Measurements from ENCODE around the gene EFCC1.

DNA sequence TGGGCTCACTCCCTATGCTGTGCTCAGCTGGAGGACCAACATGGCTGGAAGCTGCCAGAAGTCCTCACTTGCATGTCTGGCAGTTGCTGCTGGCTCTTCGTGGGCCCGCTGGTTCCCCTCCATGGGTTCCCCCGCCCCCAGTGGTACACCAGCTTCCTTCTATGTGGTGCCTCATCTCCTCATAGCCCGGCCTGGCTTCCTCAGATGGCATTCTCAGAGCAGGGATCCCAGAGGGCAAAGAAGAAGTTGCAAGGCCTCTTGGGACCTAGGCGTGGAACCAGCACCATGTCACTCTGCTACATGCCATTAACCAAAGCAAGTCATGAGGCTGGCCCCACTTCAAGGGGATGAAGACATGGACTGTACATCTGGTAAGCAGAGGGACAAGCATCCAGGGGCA, 4.4 kb upstream of the EFCC1 start:
- no peak for TF ChIP-seq POLR2A (IDR thresholded peaks at IDR 0.05; ENCODE audit: insufficient read depth in 1 of 2, low read depth in 2 of 2, low read length in 2 of 2)
- no peak for TF ChIP-seq U2AF1 (optimal IDR thresholded peaks at IDR 0.05; ENCODE audit: low read depth, low read length)
- no peak for TF ChIP-seq ZMAT3 (CRISPR knock-in tag; conservative IDR thresholded peaks at IDR 0.05)
- TF ChIP-seq, protein P1, sequence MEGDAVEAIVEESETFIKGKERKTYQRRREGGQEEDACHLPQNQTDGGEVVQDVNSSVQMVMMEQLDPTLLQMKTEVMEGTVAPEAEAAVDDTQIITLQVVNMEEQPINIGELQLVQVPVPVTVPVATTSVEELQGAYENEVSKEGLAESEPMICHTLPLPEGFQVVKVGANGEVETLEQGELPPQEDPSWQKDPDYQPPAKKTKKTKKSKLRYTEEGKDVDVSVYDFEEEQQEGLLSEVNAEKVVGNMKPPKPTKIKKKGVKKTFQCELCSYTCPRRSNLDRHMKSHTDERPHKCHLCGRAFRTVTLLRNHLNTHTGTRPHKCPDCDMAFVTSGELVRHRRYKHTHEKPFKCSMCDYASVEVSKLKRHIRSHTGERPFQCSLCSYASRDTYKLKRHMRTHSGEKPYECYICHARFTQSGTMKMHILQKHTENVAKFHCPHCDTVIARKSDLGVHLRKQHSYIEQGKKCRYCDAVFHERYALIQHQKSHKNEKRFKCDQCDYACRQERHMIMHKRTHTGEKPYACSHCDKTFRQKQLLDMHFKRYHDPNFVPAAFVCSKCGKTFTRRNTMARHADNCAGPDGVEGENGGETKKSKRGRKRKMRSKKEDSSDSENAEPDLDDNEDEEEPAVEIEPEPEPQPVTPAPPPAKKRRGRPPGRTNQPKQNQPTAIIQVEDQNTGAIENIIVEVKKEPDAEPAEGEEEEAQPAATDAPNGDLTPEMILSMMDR (CRISPR knock-in tag; IDR thresholded peaks at IDR 0.05), result no peak
- TF ChIP-seq TP53 (CRISPR knock-in tag; conservative IDR thresholded peaks at IDR 0.05), result no peak
- TF ChIP-seq KLF13 (CRISPR knock-in tag; IDR thresholded peaks at IDR 0.05), result no peak
- TF ChIP-seq TEAD3 (CRISPR knock-in tag; optimal IDR thresholded peaks at IDR 0.05; ENCODE audit: borderline replicate concordance), result no peak
- TF ChIP-seq ZNF777 (CRISPR knock-in tag; IDR thresholded peaks at IDR 0.05), result no peak
- no peak for TF ChIP-seq FIP1L1 (IDR thresholded peaks at IDR 0.05; ENCODE audit: borderline replicate concordance, insufficient read depth, low read depth, low read length)
- no peak for TF ChIP-seq NR2F6 (IDR thresholded peaks at IDR 0.05)
- TF ChIP-seq NR2F6 (CRISPR knock-in tag; IDR thresholded peaks at IDR 0.05), result no peak
- TF ChIP-seq ZNF703 (CRISPR knock-in tag; IDR thresholded peaks at IDR 0.05; ENCODE audit: borderline replicate concordance), result no peak

Measured in HepG2 (cell line).